ENCODE results near the gene CFAP61. TPM values are rescaled to one million over a fixed set of nuclear protein-coding genes. Genes with fewer than 3 reads are reported as not detected.

The CFAP61 gene
- total RNA-seq, 1 experiment from 2014 or later = 0.61 TPM

GRCh38 chr20:20102716-20103258 is 50.5 kb downstream of the CFAP61 start:
- no peak for ATAC-seq
- Mint-ChIP-seq H3K4me3 (no peak overlapping the region), H3K9me3 (no peaks in the 10 kb centered on the region), H3K27me3 (ENCODE audit: low read depth) (no peaks in the 10 kb centered on the region; the same call in 1 of the 2 replicates), H3K27ac (no peak overlapping the region), H3K36me3 (no peaks in the 10 kb centered on the region), H3K4me1 (peaks cover 13% of the 10 kb centered on the region)
- TF ChIP-seq ZBTB21 (CRISPR knock-in tag; IDR thresholded peaks at IDR 0.05; ENCODE audit: borderline replicate concordance) (no peak), FOXJ3 (CRISPR knock-in tag; IDR thresholded peaks at IDR 0.05; ENCODE audit: borderline replicate concordance) (no peak), CTCF (IDR thresholded peaks at IDR 0.05) (no peak), ZNF396 (CRISPR knock-in tag; IDR thresholded peaks at IDR 0.05; ENCODE audit: borderline replicate concordance) (no peak), MYBL2 (CRISPR knock-in tag; IDR thresholded peaks at IDR 0.05) (no peak), ESRRA (CRISPR knock-in tag; IDR thresholded peaks at IDR 0.05; ENCODE audit: borderline replicate concordance) (no peak), ZNF138 (CRISPR knock-in tag; conservative IDR thresholded peaks at IDR 0.05) (no peak), RORB (CRISPR knock-in tag; IDR thresholded peaks at IDR 0.05) (no peak), ZNF219 (CRISPR knock-in tag; IDR thresholded peaks at IDR 0.05; ENCODE audit: borderline replicate concordance) (no peak)
- TF ChIP-seq, protein P1, sequence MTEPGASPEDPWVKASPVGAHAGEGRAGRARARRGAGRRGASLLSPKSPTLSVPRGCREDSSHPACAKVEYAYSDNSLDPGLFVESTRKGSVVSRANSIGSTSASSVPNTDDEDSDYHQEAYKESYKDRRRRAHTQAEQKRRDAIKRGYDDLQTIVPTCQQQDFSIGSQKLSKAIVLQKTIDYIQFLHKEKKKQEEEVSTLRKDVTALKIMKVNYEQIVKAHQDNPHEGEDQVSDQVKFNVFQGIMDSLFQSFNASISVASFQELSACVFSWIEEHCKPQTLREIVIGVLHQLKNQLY (CRISPR knock-in tag; IDR thresholded peaks at IDR 0.05) = no peak
- TF ChIP-seq, protein P2, sequence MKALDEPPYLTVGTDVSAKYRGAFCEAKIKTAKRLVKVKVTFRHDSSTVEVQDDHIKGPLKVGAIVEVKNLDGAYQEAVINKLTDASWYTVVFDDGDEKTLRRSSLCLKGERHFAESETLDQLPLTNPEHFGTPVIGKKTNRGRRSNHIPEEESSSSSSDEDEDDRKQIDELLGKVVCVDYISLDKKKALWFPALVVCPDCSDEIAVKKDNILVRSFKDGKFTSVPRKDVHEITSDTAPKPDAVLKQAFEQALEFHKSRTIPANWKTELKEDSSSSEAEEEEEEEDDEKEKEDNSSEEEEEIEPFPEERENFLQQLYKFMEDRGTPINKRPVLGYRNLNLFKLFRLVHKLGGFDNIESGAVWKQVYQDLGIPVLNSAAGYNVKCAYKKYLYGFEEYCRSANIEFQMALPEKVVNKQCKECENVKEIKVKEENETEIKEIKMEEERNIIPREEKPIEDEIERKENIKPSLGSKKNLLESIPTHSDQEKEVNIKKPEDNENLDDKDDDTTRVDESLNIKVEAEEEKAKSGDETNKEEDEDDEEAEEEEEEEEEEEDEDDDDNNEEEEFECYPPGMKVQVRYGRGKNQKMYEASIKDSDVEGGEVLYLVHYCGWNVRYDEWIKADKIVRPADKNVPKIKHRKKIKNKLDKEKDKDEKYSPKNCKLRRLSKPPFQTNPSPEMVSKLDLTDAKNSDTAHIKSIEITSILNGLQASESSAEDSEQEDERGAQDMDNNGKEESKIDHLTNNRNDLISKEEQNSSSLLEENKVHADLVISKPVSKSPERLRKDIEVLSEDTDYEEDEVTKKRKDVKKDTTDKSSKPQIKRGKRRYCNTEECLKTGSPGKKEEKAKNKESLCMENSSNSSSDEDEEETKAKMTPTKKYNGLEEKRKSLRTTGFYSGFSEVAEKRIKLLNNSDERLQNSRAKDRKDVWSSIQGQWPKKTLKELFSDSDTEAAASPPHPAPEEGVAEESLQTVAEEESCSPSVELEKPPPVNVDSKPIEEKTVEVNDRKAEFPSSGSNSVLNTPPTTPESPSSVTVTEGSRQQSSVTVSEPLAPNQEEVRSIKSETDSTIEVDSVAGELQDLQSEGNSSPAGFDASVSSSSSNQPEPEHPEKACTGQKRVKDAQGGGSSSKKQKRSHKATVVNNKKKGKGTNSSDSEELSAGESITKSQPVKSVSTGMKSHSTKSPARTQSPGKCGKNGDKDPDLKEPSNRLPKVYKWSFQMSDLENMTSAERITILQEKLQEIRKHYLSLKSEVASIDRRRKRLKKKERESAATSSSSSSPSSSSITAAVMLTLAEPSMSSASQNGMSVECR (CRISPR knock-in tag; IDR thresholded peaks at IDR 0.05; ENCODE audit: borderline replicate concordance) = no peak
- DNase-seq (ENCODE audit: low spot score) = no peak
- ChIA-PET POLR2A (no interaction called here), CTCF (interaction anchor here (1.0 to 1.5 kb wide), 2 partner anchors 86 to 492 kb away, joined by 4 to 6 read pairs; no protein-coding TSS in a partner anchor)

- ChIA-PET CTCF (no interaction called here), POLR2A (no interaction called here)
- ATAC-seq = no peak
- Mint-ChIP-seq H3K27ac (no peak overlapping the region), H3K4me1 (peaks cover 15% of the 10 kb centered on the region), H3K4me3 (no peak overlapping the region), H3K9me3 (no peaks in the 10 kb centered on the region), H3K27me3 (ENCODE audit: low read depth) (no peaks in the 10 kb centered on the region), H3K36me3 (no peaks in the 10 kb centered on the region)
- no peak for DNase-seq (ENCODE audit: low spot score)
- no peak for TF ChIP-seq ZNF138 (CRISPR knock-in tag; conservative IDR thresholded peaks at IDR 0.05)
- TF ChIP-seq, protein P3, sequence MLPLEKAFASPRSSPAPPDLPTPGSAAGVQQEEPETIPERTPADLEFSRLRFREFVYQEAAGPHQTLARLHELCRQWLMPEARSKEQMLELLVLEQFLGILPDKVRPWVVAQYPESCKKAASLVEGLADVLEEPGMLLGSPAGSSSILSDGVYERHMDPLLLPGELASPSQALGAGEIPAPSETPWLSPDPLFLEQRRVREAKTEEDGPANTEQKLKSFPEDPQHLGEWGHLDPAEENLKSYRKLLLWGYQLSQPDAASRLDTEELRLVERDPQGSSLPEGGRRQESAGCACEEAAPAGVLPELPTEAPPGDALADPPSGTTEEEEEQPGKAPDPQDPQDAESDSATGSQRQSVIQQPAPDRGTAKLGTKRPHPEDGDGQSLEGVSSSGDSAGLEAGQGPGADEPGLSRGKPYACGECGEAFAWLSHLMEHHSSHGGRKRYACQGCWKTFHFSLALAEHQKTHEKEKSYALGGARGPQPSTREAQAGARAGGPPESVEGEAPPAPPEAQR (CRISPR knock-in tag; IDR thresholded peaks at IDR 0.05) = no peak
- no peak for TF ChIP-seq ZNF532 (CRISPR knock-in tag; IDR thresholded peaks at IDR 0.05; ENCODE audit: borderline replicate concordance)
- no peak for TF ChIP-seq RELA (CRISPR knock-in tag; IDR thresholded peaks at IDR 0.05; ENCODE audit: borderline replicate concordance)
- TF ChIP-seq GRHL2 (CRISPR knock-in tag; IDR thresholded peaks at IDR 0.05; ENCODE audit: insufficient replicate concordance, severe bottlenecking) = no peak
- TF ChIP-seq ZNF425 (CRISPR knock-in tag; conservative IDR thresholded peaks at IDR 0.05) = no peak
- TF ChIP-seq SMAD3 (CRISPR knock-in tag; IDR thresholded peaks at IDR 0.05; ENCODE audit: borderline replicate concordance) = no peak
- TF ChIP-seq NFATC4 (CRISPR knock-in tag; IDR thresholded peaks at IDR 0.05) = no peak
- no peak for TF ChIP-seq FOXK1 (CRISPR knock-in tag; IDR thresholded peaks at IDR 0.05)
Measured at GRCh38 chr20:20103486-20103885, 51.2 kb downstream of the CFAP61 start.
